Stimulated activated CD4-positive, alpha-beta T cell treated with anti-CD3 and anti-CD28 coated beads, Interleukin-12 subunit alpha, Interleukin-12 subunit beta, amount 100 ng/mL, for 48 hours (primary cell): ENCODE measurements around the gene IL7R.
A peak's percentile ranks its signal among the peaks of the same experiment; 100 is the strongest.

ENCODE experiments used
- DNase-seq, 3 donors: peaks; one replicate each; pipeline ENCODE4 v3.0.0-alpha.2; 2020; ENCODE audit warnings: low read depth in 2 of 3, low spot score in 1 of 3

The IL7R gene

GRCh38 chr5:35903631-35904203, 47.0 kb downstream of the IL7R start:
- DNase-seq: no peak

- no peak for DNase-seq
These were observed 47.9 kb downstream of the IL7R start for GRCh38 chr5:35904443-35905132.

- no peak for DNase-seq
These were observed 51.5 kb downstream of the IL7R start for GRCh38 chr5:35908228-35908627.

- no peak for DNase-seq
These were observed 52.1 kb downstream of the IL7R start for GRCh38 chr5:35908814-35909213.

DNA sequence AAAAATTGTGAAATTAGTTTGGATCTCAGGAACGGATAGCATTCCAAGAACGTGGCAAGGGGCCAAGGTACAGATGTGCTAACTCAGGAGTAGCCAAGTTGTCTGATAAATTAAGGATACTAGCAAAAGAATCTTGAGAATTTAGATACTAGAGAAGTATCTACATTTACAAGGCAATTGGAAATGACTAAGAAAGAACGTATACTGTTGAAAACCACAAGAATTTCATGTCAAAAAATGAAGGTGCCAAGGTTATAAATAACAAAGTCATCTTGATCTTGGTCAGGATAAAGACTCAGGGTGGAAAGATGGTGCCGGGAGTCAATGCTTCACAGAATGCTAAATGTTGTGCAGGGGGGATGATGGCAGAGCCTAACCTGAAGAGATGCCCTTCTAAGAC, 62.5 kb downstream of the IL7R start:
- no peak for DNase-seq

DNA sequence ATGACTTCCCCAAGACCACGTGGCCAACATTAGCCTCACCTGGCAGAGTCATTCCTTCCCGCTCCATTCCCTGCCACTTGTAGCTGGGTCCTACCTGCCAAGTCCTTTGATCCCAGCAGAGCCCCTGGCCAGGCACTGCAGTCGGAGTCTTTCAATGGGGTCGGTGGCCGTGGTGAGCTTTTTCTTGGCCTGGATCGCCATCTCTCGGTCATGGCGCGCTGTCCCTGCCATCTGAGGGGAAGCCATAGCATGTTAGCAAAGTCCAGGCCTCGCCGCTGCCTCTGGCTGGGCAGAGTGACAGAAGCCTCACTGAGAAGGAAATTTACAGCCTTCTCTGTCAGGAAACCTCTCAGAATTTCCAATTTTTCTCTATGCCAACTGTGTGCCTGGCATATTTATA, 64.2 kb downstream of the IL7R start:
- DNase-seq: no peak

GRCh38 chr5:35921930-35922329, 65.2 kb downstream of the IL7R start:
- DNase-seq: no peak

DNA sequence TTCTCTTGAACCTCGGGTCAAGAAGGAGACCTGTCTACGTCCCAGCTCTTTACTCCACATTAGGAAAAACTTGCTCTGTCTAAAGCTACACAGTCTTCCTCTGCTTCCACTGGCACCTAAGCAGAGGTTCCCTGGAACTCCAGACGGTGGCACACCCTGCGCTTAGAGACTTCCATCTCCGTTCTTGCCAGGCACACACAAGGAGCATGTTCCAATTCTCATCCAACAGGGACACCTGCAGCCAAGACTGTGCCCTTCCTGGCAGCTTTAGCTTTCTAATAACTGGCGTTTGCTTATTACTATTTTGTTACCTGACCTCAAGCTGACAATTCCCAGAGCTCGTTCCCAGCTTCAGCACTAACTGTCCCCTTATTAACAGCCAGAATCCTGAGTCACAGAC, 65.8 kb downstream of the IL7R start:
- no peak for DNase-seq

- no peak for DNase-seq
These were observed 67.6 kb downstream of the IL7R start for GRCh38 chr5:35924122-35924949.

- DNase-seq: peak; percentile 78 to 88 (median 83)
These were observed 68.4 kb downstream of the IL7R start for GRCh38 chr5:35924950-35925722.

DNA sequence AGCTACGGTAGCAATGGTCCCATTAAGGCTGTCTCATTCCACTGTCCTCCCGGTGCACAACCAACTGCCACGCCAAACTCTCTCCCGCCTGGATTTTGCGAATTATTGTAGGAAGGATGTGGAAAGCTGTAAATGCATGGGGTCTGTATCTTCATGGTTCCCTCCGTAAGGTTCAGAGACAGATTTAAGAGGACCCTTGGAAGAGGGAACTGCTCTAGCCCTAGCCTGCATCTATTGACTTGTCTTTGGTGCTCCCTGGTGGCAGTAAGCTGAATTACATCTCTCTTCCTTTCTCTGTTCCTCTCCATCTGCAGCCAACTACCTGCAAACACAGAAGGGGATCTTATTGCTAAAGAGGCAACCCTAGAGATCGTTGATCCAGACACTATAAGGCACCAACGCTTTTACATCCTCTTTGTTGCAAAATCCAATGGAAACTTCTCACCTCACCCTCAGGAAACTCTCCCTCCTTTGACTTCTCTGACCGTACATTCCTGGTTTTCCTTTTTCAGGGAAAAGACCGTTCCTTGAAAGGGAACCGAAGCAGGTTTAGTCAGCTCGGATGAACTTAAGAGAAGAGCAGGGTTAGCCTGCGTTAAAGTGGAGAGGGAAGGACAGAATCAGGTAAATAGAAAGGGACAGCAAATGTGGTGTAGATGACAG, 69.8 kb downstream of the IL7R start:
- DNase-seq: peak in 2 of 3 donors; percentile 44 to 88
